Measurements from ENCODE around the gene CCDC54.

- TF ChIP-seq CTCF (IDR thresholded peaks at IDR 0.05) (no peak), POLR2A (IDR thresholded peaks at IDR 0.05) (no peak)
These were observed 47.8 kb downstream of the CCDC54 start for GRCh38 chr3:107425033-107425432.
